Mucosa of gallbladder (tissue), 1 donor: ENCODE results near the gene MAP3K5. TPM values are rescaled to one million over a fixed set of nuclear protein-coding genes. Genes with fewer than 3 reads are reported as not detected.
A peak's percentile ranks its signal among the peaks of the same experiment; 100 is the strongest.

ENCODE experiments used
- DNase-seq: peaks from one replicate; pipeline ENCODE4 v3.0.0-alpha.2; 2020; ENCODE audit warnings: low spot score
- total RNA-seq: library from RNA; stranded (reverse); gene quantifications from one replicate; pipeline ENCODE4 v1.2.1, GENCODE V29; 2021
- donor health status: DM: no; HTN: no; CAD: no.

MAP3K5 gene
- total RNA-seq, 1 donor from 2014 or later, result 15.9 TPM

GRCh38 chr6:136579800-136580199 is 212.5 kb downstream of the MAP3K5 start:
- DNase-seq, result no peak

GRCh38 chr6:136576821-136577220 is 215.5 kb downstream of the MAP3K5 start:
- no peak for DNase-seq

- DNase-seq, result no peak
These were observed 220.8 kb downstream of the MAP3K5 start for GRCh38 chr6:136571496-136571895.

- no peak for DNase-seq
These were observed 221.2 kb downstream of the MAP3K5 start for GRCh38 chr6:136571065-136571464.

- DNase-seq, result no peak
These were observed 224.1 kb downstream of the MAP3K5 start for GRCh38 chr6:136568129-136568528.

GRCh38 chr6:136567688-136568087 is 224.6 kb downstream of the MAP3K5 start:
- no peak for DNase-seq

- no peak for DNase-seq
These were observed 225.4 kb downstream of the MAP3K5 start for GRCh38 chr6:136566851-136567250.

GRCh38 chr6:136566007-136566487 is 226.2 kb downstream of the MAP3K5 start:
- no peak for DNase-seq

GRCh38 chr6:136564180-136564579 is 228.1 kb downstream of the MAP3K5 start:
- no peak for DNase-seq

- no peak for DNase-seq
These were observed 228.7 kb downstream of the MAP3K5 start for GRCh38 chr6:136563386-136564152.

GRCh38 chr6:136562211-136562610 is 230.1 kb downstream of the MAP3K5 start:
- DNase-seq, result no peak

- no peak for DNase-seq
These were observed 239.0 kb downstream of the MAP3K5 start for GRCh38 chr6:136553166-136553787.

- DNase-seq, result no peak
These were observed 240.2 kb downstream of the MAP3K5 start for GRCh38 chr6:136552054-136552453.

- DNase-seq, result no peak
These were observed 241.2 kb downstream of the MAP3K5 start for GRCh38 chr6:136551103-136551502.

- peak; percentile 86 for DNase-seq
These were observed 241.8 kb downstream of the MAP3K5 start, which contains the start of gene MAP7 for GRCh38 chr6:136550330-136551071. Gene MAP7 (minus strand): TSS chr6:136550422. CDS start chr6:136550408, 14 bp downstream.

- peak; percentile 16 for DNase-seq
These were observed 242.3 kb downstream of the MAP3K5 start for GRCh38 chr6:136550045-136550329.

- peak; percentile 14 for DNase-seq
These were observed 242.8 kb downstream of the MAP3K5 start for GRCh38 chr6:136549300-136550044.

GRCh38 chr6:136548582-136549299 is 243.5 kb downstream of the MAP3K5 start:
- DNase-seq, result no peak

GRCh38 chr6:136547871-136548270 is 244.4 kb downstream of the MAP3K5 start:
- no peak for DNase-seq

- DNase-seq, result no peak
These were observed 244.9 kb downstream of the MAP3K5 start for GRCh38 chr6:136547336-136547735.

- no peak for DNase-seq
These were observed 245.9 kb downstream of the MAP3K5 start for GRCh38 chr6:136546331-136546730.
